ENCODE results near the gene HIF1A. TPM values are rescaled to one million over a fixed set of nuclear protein-coding genes. Genes with fewer than 3 reads are reported as not detected.
"Not testable (repeated sequence)": the region's sequence is repeated elsewhere in the genome, so short reads cannot be mapped to it uniquely, and the experiment has no call there.

Gene HIF1A
- polyA plus RNA-seq, 1 experiment: 85.5 TPM

DNA sequence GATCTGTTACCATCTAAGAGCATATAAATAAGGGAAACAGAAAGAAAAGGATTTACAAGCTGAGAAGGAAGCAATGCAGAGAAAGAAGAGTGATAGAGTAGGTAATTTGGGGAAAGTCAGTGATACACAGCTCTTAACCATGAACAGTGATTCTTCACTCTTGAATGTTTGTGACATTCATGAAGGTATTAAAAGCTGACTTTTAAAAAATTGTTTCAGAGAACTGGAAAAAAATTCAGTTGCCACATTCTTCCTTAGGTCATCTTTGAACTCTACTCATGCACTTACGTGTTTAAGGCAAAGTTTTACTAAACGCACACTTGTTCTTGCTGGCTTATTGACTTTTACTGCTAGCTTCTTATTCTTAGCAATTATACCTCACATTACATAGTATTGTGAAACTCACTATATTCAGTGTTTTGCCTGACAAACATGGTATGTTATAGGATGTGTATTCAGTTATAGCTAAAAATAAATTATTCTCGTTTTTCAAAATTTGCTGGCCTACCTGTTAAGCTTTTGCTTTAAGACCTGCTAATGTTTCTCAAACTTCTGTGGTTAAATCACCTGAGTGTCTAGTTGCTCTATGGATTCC, 10.9 kb downstream of the HIF1A start:
- ChIA-PET POLR2A (interaction anchor here (0.6 to 1.0 kb wide), 2 partner anchors 15 to 235 kb away, joined by 3 to 4 read pairs; no protein-coding TSS in a partner anchor), CTCF (interaction anchor here (0.8 to 0.9 kb wide), 2 partner anchors 12 to 194 kb away, joined by 3 to 4 read pairs; no protein-coding TSS in a partner anchor)
- TF ChIP-seq, protein P1, sequence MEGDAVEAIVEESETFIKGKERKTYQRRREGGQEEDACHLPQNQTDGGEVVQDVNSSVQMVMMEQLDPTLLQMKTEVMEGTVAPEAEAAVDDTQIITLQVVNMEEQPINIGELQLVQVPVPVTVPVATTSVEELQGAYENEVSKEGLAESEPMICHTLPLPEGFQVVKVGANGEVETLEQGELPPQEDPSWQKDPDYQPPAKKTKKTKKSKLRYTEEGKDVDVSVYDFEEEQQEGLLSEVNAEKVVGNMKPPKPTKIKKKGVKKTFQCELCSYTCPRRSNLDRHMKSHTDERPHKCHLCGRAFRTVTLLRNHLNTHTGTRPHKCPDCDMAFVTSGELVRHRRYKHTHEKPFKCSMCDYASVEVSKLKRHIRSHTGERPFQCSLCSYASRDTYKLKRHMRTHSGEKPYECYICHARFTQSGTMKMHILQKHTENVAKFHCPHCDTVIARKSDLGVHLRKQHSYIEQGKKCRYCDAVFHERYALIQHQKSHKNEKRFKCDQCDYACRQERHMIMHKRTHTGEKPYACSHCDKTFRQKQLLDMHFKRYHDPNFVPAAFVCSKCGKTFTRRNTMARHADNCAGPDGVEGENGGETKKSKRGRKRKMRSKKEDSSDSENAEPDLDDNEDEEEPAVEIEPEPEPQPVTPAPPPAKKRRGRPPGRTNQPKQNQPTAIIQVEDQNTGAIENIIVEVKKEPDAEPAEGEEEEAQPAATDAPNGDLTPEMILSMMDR (IDR thresholded peaks at IDR 0.05; ENCODE audit: insufficient read depth, low read depth, low read length): no peak
- H3K4me3 ChIP-seq (ENCODE audit: low read depth, low read length): no peak overlapping the region
- no peaks in the 10 kb centered on the region for H3K27me3 ChIP-seq (ENCODE audit: control insufficient read depth, insufficient read depth, low read length)
- DNase-seq (ENCODE audit: low read depth): no peak
- H3K36me3 ChIP-seq (ENCODE audit: control insufficient read depth, insufficient read depth, low read length): no peaks in the 10 kb centered on the region

DNA sequence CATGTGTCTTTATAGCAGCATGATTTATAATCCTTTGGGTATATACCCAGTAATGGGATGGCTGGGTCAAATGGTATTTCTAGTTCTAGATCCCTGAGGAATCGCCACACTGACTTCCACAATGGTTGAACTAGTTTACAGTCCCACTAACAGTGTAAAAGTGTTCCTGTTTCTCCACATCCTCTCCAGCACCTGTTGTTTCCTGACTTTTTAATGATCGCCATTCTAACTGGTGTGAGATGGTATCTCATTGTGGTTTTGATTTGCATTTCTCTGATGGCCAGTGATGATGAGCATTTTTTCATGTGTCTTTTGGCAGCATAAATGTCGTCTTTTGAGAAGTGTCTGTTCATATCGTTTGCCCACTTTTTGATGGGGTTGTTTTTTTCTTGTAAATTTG, 12.5 kb downstream of the HIF1A start:
- POLR2A ChIA-PET; DNase-seq (ENCODE audit: low read depth); H3K36me3 ChIP-seq (ENCODE audit: control insufficient read depth, insufficient read depth, low read length); H3K4me3 ChIP-seq (ENCODE audit: low read depth, low read length); CTCF ChIA-PET; H3K27me3 ChIP-seq (ENCODE audit: control insufficient read depth, insufficient read depth, low read length): not testable (repeated sequence)

DNA sequence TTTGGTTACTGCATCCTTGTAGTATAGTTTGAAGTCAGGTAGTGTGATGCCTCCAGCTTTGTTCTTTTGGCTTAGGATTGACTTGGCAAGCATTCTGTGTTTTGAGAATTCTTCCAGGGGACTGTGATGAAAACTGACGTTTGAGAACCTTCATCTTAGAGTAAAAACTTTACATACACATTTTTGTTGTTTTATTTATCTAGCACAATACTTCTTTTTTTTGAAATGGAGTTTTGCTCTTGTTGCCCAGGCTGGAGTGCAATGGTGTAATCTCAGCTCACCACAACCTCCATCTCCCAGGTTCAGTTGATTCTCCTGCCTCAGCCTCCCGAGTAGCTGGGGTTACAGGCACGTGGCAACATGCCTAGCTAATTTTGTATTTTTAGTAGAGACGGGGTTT, 13.4 kb downstream of the HIF1A start:
- CTCF ChIA-PET; H3K4me3 ChIP-seq (ENCODE audit: low read depth, low read length); H3K36me3 ChIP-seq (ENCODE audit: control insufficient read depth, insufficient read depth, low read length); POLR2A ChIA-PET; DNase-seq (ENCODE audit: low read depth); H3K27me3 ChIP-seq (ENCODE audit: control insufficient read depth, insufficient read depth, low read length): not testable (repeated sequence)

DNA sequence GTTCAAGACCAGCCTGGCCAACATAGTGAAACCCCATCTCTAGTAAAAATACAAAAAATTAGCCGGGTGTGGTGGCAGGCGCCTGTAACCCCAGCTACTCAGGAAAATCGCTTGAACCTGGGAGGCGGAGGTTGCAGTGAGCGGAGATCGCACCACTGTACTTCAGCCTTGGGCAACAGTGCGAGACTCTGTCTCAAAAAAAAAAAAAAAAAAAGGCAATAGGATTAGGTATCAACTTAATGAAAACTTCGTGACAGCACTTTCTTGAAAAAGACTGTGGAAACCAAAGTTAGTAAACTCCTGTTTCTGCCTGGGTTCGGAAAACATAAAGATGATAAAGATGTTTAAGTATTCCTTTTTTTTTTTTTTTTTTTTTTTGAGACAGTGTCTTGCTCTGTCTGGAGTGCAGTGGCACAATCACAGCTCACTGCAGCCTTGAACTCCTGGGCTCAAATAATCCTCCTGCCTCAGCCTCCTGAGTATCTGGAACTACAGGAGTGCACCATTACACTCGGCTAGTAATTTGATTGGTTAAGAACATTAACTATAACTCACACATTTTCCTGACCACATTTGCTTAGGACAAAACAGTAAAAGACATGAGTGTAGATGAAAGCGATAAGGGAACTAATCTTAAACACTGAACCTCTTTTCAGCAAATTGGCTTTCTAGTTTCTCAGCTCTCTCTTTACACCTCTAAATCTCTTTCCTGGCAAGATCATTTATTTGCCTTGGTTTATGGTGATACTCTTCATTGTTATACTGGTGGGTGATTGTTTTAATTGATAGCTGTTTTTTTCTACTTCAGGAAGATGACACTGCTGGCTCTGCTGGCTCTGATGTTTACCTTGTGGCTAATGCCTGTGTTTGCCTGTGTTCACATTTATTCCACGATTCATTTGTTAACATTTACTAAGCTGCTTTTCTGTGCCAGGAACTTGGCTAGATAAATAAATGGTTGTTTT, 15.8 kb downstream of the HIF1A start:
- Histone ChIP-seq H3K27me3 (ENCODE audit: control insufficient read depth, insufficient read depth, low read length) (no peaks in the 10 kb centered on the region), H3K36me3 (ENCODE audit: control insufficient read depth, insufficient read depth, low read length) (no peaks in the 10 kb centered on the region), H3K4me3 (ENCODE audit: low read depth, low read length) (no peak overlapping the region)
- no peak for DNase-seq (ENCODE audit: low read depth)
- ChIA-PET CTCF (interaction anchor here (0.9 to 2.0 kb wide), 2 partner anchors 126 to 149 kb away, joined by 3 to 5 read pairs; no protein-coding TSS in a partner anchor), POLR2A (interaction anchor here (1.0 kb wide), 1 partner anchor 9 kb away, joined by 5 read pairs; no protein-coding TSS in a partner anchor)
- TF ChIP-seq, protein P1 (IDR thresholded peaks at IDR 0.05; ENCODE audit: insufficient read depth, low read depth, low read length): no peak

DNA sequence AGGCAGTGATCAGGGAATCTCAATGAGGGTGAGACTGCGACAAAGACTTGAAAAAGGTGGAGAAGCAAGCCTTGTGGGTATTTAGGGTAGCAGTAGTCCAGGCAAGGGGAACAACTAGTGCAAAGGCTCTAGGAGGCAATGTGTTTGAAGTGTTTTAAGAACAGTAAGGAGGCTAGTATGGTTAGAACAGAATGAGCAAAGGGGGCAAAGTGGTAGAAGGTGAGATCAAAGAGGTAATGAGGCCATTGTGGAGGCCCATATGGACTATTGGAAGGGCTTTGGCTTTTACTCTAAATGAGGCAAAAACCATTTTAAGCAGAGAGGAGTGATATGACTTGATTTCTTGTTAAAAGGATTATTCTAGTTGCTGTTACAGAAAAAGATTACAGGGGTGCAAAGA, 16.8 kb downstream of the HIF1A start:
- H3K36me3 ChIP-seq (ENCODE audit: control insufficient read depth, insufficient read depth, low read length): no peaks in the 10 kb centered on the region
- no peak overlapping the region for H3K4me3 ChIP-seq (ENCODE audit: low read depth, low read length)
- ChIA-PET CTCF (no interaction called here), POLR2A (no interaction called here)
- no peaks in the 10 kb centered on the region for H3K27me3 ChIP-seq (ENCODE audit: control insufficient read depth, insufficient read depth, low read length)
- TF ChIP-seq, protein P1 (IDR thresholded peaks at IDR 0.05; ENCODE audit: insufficient read depth, low read depth, low read length): no peak
- no peak for DNase-seq (ENCODE audit: low read depth)

Measured in BJ (cell line).